DND-41 (cell line): ENCODE measurements around the gene THOP1.

Experiments used
- ATAC-seq: fragments of 200-7000 bp; cut with Tn5 transposase; 3 replicates; pipeline ENCODE4 v1.9.1; 2021; ENCODE audit warnings: low read depth; ENCODE audit not compliant: insufficient read depth
- DNase-seq: peaks from one replicate; pipeline ENCODE4 v3.0.0-alpha.2; 2020
- H2AFZ ChIP-seq: 2 replicates; pipeline ENCODE4 v1.6.0; 2012; ENCODE audit warnings: low read depth, low read length
- H3K27ac ChIP-seq: 2 replicates; pipeline ENCODE4 v1.5.1; 2012; ENCODE audit warnings: low read length, inconsistent platforms
- H3K27me3 ChIP-seq: fragments of 200-600 bp; sonication (generic); 2 replicates; pipeline ENCODE4 v1.6.0; 2012; ENCODE audit warnings: low read length, mild to moderate bottlenecking, inconsistent platforms; ENCODE audit not compliant: insufficient read depth, poor library complexity
- H3K36me3 ChIP-seq: 2 replicates; pipeline ENCODE4 v1.5.1; 2012; ENCODE audit warnings: low read length, inconsistent platforms; ENCODE audit not compliant: insufficient read depth
- H3K4me1 ChIP-seq: 2 replicates; pipeline ENCODE4 v1.5.1; 2012; ENCODE audit warnings: mild to moderate bottlenecking, low read length; ENCODE audit not compliant: insufficient read depth
- H3K4me2 ChIP-seq: 2 replicates; pipeline ENCODE4 v1.6.0; 2012; ENCODE audit warnings: mild to moderate bottlenecking, moderate library complexity, low read length, inconsistent platforms; ENCODE audit not compliant: insufficient read depth
- H3K4me3 ChIP-seq, 2 experiments: fragments of 200-600 bp in 1 of 2; shearing (Covaris generic) in 1 of 2; 2 replicates each; pipeline ENCODE4 v1.5.1; 2012 to 2016; ENCODE audit warnings: inconsistent platforms in 2 of 2, low read length in 2 of 2, mild to moderate bottlenecking in 2 of 2, low read depth in 1 of 2, moderate library complexity in 1 of 2
- H3K79me2 ChIP-seq: 2 replicates; pipeline ENCODE4 v1.6.0; 2012; ENCODE audit warnings: low read length, inconsistent platforms; ENCODE audit not compliant: insufficient read depth
- H3K9ac ChIP-seq: 2 replicates; pipeline ENCODE4 v1.6.0; 2012; ENCODE audit warnings: low read depth, mild to moderate bottlenecking, inconsistent platforms, low read length, moderate library complexity
- H3K9me3 ChIP-seq: 2 replicates; pipeline ENCODE4 v1.5.1; 2012; ENCODE audit warnings: low read length, moderate library complexity, mild to moderate bottlenecking, inconsistent platforms; ENCODE audit not compliant: insufficient read depth, severe bottlenecking
- H4K20me1 ChIP-seq: 2 replicates; pipeline ENCODE4 v1.6.0; 2012; ENCODE audit warnings: low read length; ENCODE audit not compliant: insufficient read depth
- EZH2 ChIP-seq: IDR thresholded peaks from 3 replicates; pipeline ENCODE4 v1.6.1; 2012; ENCODE audit warnings: borderline replicate concordance, low read depth, mild to moderate bottlenecking, moderate library complexity, low read length, inconsistent platforms; ENCODE audit not compliant: severe bottlenecking
- TF ChIP-seq, protein P1 (sequence below): IDR thresholded peaks from 2 replicates; pipeline ENCODE4 v1.5.1; 2012; ENCODE audit warnings: borderline replicate concordance, low read length, moderate library complexity, mild to moderate bottlenecking; ENCODE audit not compliant: poor library complexity, severe bottlenecking; ENCODE audit errors: extremely low read depth

The THOP1 gene

DNA sequence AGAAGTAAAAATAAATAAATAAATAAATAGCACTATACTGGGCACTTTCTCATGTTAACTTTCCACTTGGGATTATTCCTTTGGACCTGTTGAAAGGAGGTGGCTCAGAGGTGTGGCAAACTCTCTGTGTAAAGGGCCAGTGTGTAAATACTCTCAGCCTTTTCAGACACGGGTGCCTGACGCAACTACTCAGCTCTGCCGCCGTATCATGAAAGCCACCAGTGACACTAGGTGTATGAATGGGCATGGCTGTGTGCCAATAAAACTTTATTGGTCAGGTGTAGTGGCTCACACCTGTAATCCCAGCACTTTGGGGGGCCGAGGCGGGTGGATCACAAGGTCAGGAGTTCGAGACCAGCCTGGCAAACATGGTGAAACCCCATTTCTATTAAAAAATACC, 25.3 kb upstream of the THOP1 start:
- DNase-seq = no peak
- H3K27ac ChIP-seq = no peak overlapping the region
- H3K36me3 ChIP-seq = peaks cover 86% of the 10 kb centered on the region
- no peaks in the 10 kb centered on the region for H3K79me2 ChIP-seq
- no peak overlapping the region for H3K4me2 ChIP-seq
- H3K9me3 ChIP-seq = no peaks in the 10 kb centered on the region
- no peaks in the 10 kb centered on the region for H3K27me3 ChIP-seq
- TF ChIP-seq, protein P1, sequence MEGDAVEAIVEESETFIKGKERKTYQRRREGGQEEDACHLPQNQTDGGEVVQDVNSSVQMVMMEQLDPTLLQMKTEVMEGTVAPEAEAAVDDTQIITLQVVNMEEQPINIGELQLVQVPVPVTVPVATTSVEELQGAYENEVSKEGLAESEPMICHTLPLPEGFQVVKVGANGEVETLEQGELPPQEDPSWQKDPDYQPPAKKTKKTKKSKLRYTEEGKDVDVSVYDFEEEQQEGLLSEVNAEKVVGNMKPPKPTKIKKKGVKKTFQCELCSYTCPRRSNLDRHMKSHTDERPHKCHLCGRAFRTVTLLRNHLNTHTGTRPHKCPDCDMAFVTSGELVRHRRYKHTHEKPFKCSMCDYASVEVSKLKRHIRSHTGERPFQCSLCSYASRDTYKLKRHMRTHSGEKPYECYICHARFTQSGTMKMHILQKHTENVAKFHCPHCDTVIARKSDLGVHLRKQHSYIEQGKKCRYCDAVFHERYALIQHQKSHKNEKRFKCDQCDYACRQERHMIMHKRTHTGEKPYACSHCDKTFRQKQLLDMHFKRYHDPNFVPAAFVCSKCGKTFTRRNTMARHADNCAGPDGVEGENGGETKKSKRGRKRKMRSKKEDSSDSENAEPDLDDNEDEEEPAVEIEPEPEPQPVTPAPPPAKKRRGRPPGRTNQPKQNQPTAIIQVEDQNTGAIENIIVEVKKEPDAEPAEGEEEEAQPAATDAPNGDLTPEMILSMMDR = no peak
- no peak for TF ChIP-seq EZH2
- peaks cover 25% of the 10 kb centered on the region for H4K20me1 ChIP-seq
- H3K4me1 ChIP-seq = no peaks in the 10 kb centered on the region
- no peak for ATAC-seq
- H3K9ac ChIP-seq = no peak overlapping the region
- H3K4me3 ChIP-seq = no peak overlapping the region
- H2AFZ ChIP-seq = no peak overlapping the region

- Histone ChIP-seq H3K9me3 (no peaks in the 10 kb centered on the region), H3K27me3 (no peaks in the 10 kb centered on the region), H3K79me2 (no peaks in the 10 kb centered on the region), H4K20me1 (peaks cover 25% of the 10 kb centered on the region), H3K36me3 (peaks cover 88% of the 10 kb centered on the region), H3K4me3 (no peak overlapping the region), H3K4me2 (no peak overlapping the region), H3K4me1 (no peaks in the 10 kb centered on the region), H3K9ac (no peak overlapping the region), H2AFZ (no peak overlapping the region), H3K27ac (no peak overlapping the region)
- DNase-seq (no peak), ATAC-seq (no peak)
- TF ChIP-seq EZH2 = no peak
- TF ChIP-seq, protein P1 = no peak
Measured at GRCh38 chr19:2761309-2761677, 24.0 kb upstream of the THOP1 start.

DNA sequence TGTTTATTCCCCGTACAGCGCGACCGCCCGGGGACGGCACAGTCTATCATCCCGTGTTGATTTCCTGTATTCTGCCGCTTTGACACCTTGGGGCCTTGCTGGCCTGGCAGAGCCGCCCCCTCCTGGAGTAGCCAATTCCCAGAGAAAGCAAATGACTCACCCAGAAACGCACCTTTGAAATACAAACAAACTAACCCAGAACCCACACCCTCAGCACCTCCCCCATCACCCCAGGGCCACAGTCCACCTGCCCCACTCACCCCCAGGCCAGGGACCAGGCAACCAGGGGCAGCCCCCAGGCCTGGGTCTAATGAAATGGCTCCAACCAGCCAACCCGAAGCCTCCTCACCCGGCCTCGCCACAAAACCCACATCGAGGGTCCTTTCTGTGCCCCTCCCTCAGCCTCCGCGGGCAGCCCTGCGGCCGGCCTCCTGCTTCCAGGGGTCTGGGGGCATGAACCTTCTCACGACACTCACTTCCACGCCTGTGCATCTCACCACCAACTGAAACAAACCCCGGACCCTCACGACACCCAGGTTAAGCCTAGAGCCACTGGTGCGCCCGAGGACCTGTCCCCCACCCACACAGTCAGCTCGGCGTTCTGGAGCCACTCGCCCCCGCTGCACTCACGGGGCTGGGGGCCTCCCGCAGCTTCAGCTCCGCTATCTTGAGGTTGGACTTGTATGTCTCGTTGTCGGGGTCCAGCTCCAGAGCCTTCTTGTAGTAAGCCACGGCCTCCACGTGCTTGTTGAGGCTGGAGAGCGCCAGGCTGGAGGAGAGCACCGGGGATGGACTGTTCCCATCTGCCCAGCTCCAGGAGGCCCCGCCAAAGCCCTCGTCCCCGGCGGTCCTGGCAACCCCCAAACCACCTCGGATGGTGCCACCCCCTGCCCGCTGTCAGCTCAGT, 23.2 kb upstream of the THOP1 start:
- no peak overlapping the region for H3K4me2 ChIP-seq
- no peaks in the 10 kb centered on the region for H3K27me3 ChIP-seq
- ATAC-seq = no peak
- H3K4me1 ChIP-seq = no peaks in the 10 kb centered on the region
- H3K9me3 ChIP-seq = no peaks in the 10 kb centered on the region
- no peak for TF ChIP-seq EZH2
- TF ChIP-seq, protein P1 = no peak
- DNase-seq = no peak
- H3K36me3 ChIP-seq = peaks cover 88% of the 10 kb centered on the region
- no peak overlapping the region for H3K9ac ChIP-seq
- no peak overlapping the region for H3K27ac ChIP-seq
- peaks cover 25% of the 10 kb centered on the region for H4K20me1 ChIP-seq
- no peak overlapping the region for H2AFZ ChIP-seq
- H3K4me3 ChIP-seq = no peak overlapping the region
- H3K79me2 ChIP-seq = no peaks in the 10 kb centered on the region; the same call in 1 of the 2 replicates
